Stimulated activated CD8-positive, alpha-beta memory T cell treated with anti-CD3 and anti-CD28 coated beads, Interleukin-7, amount 100 ng/mL, for 24 hours (primary cell): Measurements from ENCODE around the gene SETD1B.
A peak's percentile ranks its signal among the peaks of the same experiment; 100 is the strongest.
"Not testable (repeated sequence)": the region's sequence is repeated elsewhere in the genome, so short reads cannot be mapped to it uniquely, and the experiment has no call there.

Source experiments
- DNase-seq: peaks from one replicate; pipeline ENCODE4 v3.0.0-alpha.2; 2020; ENCODE audit warnings: low read depth

Gene SETD1B

DNA sequence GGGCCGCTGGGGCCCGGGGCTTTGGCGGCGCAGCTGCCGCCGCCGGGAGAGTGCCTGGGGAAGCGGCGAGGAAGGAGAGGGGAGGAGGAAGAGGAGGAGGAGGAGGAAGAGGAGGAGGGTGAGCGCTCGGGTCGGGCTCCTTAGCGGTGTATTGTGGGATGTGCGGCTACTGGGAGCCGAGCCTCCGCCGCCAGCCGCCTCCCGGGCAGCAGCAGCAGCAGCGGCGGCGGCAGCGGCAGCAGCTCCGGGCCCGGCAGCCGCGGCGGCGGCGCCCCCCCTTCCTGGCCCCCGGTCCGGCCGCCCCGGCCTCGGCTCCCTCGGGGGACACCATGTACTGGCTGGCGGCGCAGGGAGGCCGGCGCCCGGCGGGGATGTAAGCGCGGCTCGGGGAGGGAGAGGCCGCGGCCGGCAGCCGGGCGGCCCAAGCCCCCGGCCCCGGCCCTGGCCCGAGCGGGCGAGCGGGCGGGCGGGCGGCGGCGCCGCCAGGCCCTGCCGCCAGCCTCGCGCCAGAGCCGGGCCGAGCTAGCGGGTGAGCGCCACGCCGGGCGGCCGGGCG, at the start of gene SETD1B:
TSS of gene SETD1B (plus strand) at position 149 of the 556 bp plus-strand sequence. CDS start 729 bp downstream, outside the sequence.
- no peak for DNase-seq

DNA sequence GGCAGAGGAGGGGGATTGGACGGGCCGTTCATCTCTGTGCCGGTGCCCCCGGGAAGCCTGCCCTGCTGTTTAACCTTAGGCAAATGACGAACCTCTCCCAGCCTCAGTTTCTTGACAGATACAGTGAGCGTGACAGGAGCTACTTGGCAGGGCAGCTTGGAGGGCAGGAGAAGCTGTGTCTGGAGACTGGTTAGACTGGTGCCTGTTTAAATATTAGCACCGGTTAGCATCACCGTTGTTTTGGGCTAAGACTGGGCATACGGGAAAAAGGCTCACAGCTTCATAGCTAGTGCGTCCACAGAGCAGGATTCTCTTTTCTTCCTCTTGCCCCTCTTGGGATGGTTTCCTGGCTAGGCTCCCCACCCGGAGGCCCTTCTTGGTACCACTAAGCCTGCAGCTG, 49.0 kb upstream of the SETD1B start:
- no peak for DNase-seq

DNA sequence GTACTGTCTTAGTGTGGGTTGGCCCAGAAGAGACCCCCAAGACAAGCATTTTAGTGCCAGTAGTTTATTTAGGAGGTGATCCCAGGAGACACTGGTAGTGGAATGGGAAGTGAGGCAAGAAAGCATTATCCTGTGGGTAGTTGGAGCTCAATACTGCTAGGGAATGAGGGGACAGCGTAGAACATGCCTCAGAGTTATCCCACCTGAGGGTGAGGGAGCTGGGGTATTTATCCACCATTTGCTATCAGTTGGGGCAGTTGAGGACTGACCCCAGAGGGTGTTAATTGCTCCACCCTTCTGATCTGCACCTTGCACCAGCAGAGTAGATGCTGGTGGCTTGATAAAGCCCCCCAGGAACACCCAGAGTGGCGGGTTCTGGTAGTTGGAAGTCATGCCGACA, 48.2 kb upstream of the SETD1B start:
- DNase-seq: no peak

DNA sequence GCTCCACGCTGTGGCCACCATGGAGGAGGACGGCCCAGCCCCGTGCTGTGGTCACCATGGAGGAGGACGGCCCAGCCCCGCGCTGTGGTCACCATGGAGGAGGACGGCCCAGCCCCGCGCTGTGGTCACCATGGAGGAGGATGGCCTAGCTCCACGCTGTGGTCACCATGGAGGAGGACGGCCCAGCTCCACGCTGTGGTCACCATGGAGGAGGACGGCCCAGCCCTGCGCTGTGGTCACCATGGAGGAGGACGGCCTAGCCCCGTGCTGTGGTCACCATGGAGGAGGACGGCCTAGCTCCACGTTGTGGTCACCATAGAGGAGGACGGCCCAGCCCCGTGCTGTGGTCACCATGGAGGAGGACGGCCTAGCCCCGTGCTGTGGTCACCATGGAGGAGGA, 45.3 kb upstream of the SETD1B start:
- not testable (repeated sequence) for DNase-seq

GRCh38 chr12:121762269-121762668, 41.5 kb upstream of the SETD1B start:
- DNase-seq: no peak

GRCh38 chr12:121764808-121765207, 39.0 kb upstream of the SETD1B start:
- no peak for DNase-seq

GRCh38 chr12:121765573-121765972, 38.2 kb upstream of the SETD1B start:
- DNase-seq: no peak

- DNase-seq: no peak
Observed at GRCh38 chr12:121766290-121767039, 37.3 kb upstream of the SETD1B start.

GRCh38 chr12:121767525-121768016, 36.2 kb upstream of the SETD1B start:
- DNase-seq: no peak

- DNase-seq: no peak
Observed at GRCh38 chr12:121769297-121769830, 34.4 kb upstream of the SETD1B start.

DNA sequence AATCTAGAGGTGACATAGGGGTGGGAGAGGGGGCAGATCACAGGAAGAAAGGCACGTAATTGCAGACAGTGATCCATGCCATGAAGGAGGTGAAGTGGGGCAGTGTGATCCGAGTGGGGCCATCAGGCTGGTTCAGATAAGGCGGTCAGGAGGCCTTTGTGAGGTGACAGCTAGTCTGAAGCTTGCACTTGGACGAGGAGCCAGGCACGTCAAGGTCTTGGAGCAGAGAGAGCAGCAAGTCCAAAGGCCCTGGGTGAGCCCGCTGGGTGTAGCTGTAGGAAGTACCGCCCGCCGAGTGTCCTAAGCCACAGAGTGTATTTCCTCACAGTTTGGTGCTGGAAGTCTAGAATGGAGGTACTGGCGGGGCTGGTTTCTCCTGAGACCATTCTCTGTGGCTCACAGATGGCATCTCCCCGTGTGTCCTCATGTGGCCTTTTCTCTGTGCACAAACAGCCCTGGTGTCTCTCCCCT, 33.9 kb upstream of the SETD1B start:
- no peak for DNase-seq

DNA sequence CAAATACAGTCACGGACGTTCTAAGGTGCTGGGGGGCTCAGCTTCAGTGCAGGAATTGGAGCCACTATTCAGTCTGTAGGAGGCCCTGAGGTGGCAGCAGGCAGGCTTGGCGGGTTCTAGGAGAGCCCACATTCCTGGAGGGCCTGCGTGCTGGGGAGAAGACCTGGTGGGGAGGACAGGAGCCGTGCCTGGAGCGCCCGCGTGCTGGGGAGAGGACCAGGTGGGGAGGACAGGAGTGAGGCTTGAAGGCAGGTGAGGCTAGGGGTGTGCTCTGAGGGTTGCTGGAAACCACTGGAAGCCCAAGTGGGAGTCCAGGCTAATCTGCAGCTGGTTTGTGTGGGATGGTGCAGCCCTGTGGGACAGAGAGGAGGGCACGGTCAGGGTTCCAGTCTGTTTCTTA, 33.4 kb upstream of the SETD1B start:
- no peak for DNase-seq

GRCh38 chr12:121770813-121771625, 32.8 kb upstream of the SETD1B start:
- DNase-seq: no peak

- DNase-seq: peak; percentile 53
Observed at GRCh38 chr12:121773011-121773777, 30.6 kb upstream of the SETD1B start.

DNA sequence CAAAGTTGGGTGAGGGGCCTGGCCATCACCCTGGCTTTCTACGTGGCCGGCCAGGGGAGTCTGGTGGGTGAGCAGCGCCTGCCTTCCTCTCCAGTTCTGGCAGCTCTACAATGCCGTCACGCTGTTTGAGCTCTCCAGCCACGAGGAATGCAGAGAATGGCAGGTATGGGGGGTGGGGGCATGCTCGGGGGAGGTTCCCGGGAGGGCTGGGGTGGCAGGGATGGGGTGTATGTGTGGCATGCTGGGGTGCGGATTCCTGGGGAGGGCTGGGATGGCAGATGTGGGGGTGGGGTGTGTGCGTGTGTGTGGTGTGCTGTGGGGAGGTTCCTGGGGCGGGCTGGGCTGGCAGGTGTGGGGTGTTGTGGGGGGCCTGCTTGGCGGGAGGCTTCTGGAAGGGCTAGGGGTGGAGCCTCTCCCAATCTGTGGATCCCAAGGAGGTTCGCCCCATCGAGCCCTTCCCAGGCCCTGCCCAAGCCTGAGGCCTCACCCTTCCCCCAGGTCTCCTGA, 28.8 kb upstream of the SETD1B start:
- DNase-seq: no peak

GRCh38 chr12:121775501-121775900, 28.3 kb upstream of the SETD1B start:
- no peak for DNase-seq

DNA sequence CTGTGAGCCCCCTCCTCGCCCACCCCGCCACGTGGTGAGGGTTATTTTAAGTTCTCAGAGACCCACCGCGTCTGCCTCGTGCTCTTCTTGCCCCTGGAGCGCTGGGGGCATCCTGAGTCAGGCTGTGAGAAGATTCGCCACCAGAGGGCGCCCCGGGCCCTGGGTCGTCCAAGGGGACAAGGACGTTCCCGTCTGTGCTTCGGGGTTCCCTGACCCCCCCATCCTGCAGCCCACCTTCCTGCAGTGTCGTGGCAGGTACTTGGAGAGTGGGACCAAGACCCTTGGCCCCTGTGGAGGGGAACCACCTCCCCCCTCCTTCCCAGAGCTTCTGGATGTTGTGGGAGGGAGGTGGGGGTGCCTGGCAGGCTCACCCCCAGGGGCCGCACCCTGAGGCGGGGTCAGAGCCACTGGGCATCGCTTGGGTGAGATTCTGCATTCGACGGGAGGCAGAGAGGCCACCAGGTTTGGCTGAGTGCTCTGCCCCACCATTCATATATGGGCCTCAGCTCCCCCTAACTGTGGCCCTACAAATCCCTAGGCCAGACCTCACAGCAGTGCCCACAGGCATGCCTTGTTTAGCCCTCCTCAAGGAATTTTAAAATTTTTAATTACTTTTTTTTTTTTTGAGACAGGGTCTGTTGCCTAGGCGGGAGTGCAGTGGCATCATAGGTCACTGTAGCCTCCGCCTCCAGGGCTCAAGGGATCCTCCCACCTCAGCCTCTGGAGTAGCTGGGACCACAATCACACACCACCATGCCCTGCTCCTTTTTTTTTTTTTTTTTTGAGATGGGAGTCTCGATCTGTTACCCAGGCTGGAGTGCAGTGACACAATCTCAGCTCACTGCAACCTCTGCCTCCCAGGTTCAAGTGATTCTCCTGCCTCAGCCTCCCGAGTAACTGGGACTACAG, 27.4 kb upstream of the SETD1B start:
- DNase-seq: peak; percentile 89

DNA sequence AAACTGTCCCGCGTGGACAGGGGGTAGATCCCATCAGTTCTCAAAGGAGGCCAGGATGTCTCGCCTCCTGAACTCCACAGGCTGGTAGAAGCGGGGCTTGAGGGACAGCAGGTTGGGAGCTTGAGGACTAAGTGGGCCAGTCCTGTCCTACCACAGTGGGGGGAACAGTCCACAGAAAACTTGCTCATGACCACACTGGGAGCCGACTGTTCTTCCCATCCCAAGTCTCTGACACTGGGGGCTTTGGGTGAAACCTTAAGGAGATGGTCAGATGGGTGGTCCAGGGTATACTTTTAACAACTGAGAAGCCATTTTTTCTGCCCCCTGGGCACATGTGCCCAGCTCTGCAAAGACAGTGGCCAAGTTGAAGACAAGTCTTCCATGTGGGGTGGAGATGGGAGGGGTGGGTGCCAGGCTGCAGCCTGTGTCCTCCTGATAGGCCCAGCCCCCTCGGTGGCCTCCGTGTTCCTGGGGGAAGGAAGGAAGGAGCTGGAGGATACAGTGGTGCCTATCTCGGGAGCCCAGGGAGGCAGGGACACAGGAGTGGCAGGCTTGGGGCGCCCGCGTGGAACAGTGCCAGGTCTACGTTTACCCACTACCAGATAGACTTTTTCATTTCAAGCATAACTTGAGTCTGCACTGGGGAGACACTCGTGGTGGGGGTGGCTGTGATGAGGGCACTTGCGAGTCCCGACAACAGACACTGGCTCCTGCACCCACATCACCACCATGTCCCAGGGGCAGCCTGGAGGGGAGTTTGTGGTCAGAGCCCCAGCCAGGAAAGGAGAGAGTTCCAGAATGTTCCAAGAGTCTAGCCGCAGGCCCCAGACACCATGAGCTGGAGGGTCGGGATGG, 25.0 kb upstream of the SETD1B start:
- no peak for DNase-seq

DNA sequence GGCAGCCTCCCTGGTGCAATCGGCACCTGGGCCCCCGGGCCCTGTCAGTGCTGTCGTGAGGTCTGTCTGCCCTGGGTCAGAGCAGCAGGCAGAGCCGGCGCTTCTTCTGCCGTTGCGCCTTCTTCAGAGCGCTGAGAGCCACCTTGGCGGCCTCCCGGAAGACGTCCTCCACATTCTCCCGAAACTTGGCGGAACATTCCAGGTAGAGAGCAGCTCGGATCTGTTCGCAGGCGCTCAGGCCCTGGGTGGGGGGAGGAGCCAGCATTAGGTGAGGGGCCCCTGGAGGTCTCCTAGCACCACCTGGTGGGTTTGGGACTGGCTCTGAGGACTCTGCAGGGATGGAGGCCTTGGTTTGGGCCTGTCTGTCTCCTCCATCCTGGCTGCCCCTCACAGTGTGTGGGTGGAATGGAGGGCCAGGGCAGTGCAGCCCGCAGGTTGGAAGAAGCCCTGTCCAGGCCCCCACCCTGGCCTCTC, 24.4 kb upstream of the SETD1B start:
- no peak for DNase-seq
